HCT116 (cell line): ENCODE measurements around the gene PRKCZ. TPM values are rescaled to one million over a fixed set of nuclear protein-coding genes. Genes with fewer than 3 reads are reported as not detected.

Experiments used
- ATAC-seq: fragments of 200-7000 bp; cut with Tn5 transposase; 2 replicates; pipeline ENCODE4 v1.9.1; 2020; ENCODE audit warnings: mild to moderate bottlenecking, moderate library complexity
- BruUV-seq: library from RNA; stranded (reverse); fragments of 400-500 nt; replicated peaks from 2 replicates; lab custom pipeline; 2021; lab: Mats Ljungman, UMichigan
- CTCF ChIA-PET: fragments of 300-600 bp; sonication (Branson Sonifier 250); formaldehyde crosslinking; loops from one replicate; lab custom pipeline; 2021; ENCODE audit warnings: antibody characterized with exemption; lab: Charles Lee
- POLR2A ChIA-PET: fragments of 300-600, 350-600 bp; sonication (Branson Sonifier 250); formaldehyde crosslinking; loops from one replicate; lab custom pipeline; 2021; ENCODE audit warnings: antibody characterized with exemption; lab: Charles Lee
- RAD21 ChIA-PET, 2 experiments: fragments of 300-600 bp; sonication (Branson Sonifier 250); formaldehyde crosslinking; loops; one replicate each; lab custom pipeline; 2023; ENCODE audit warnings: low total read pairs in 2 of 2; ENCODE audit not compliant: uncharacterized antibody in 2 of 2, unreplicated experiment in 2 of 2, low non-redundant PET in 1 of 2; lab: Charles Lee
- DNase-seq: peaks from one replicate; pipeline ENCODE4 v3.0.0-alpha.2; 2010; ENCODE audit warnings: low read depth, low spot score
- H2AFZ ChIP-seq: fragments of 200-600 bp; shearing (Covaris generic), sonication (generic); 2 replicates; pipeline ENCODE4 v1.6.1; 2017; ENCODE audit warnings: low read depth, mixed run types, mixed read lengths, antibody characterized with exemption, low read length; ENCODE audit not compliant: poor library complexity, severe bottlenecking
- H3K27ac ChIP-seq: 2 replicates; pipeline ENCODE4 v1.5.1; 2012; ENCODE audit warnings: low read depth, low read length
- H3K27me3 ChIP-seq: fragments of 200-600 bp; sonication (generic); 2 replicates; pipeline ENCODE4 v1.6.1; 2016; ENCODE audit warnings: mixed run types, low read length, mixed read lengths; ENCODE audit not compliant: insufficient read depth
- H3K36me3 ChIP-seq, 2 experiments: fragments of 200-500 bp in 1 of 2; fragments of 200-600 bp in 1 of 2; sonication (Bioruptor generic) in 1 of 2; sonication (generic) in 1 of 2; 2 replicates each; pipeline versions ENCODE4 v1.5.1 to v1.6.1; 2014 to 2016; ENCODE audit warnings: low read length in 2 of 2, inconsistent platforms in 1 of 2, mixed read lengths in 1 of 2, mixed run types in 1 of 2; ENCODE audit not compliant: insufficient read depth in 2 of 2, control insufficient read depth in 1 of 2
- H3K4me1 ChIP-seq, 2 experiments: fragments of 200-600 bp in 1 of 2; sonication (generic) in 1 of 2; 2 replicates each; pipeline versions ENCODE4 v1.5.1 to v1.6.1; 2012 to 2017; ENCODE audit warnings: low read length in 2 of 2, inconsistent platforms in 1 of 2, mild to moderate bottlenecking in 1 of 2, mixed read lengths in 1 of 2, mixed run types in 1 of 2, moderate library complexity in 1 of 2; ENCODE audit not compliant: insufficient read depth in 2 of 2, control insufficient read depth in 1 of 2
- H3K4me2 ChIP-seq: fragments of 200-600 bp; sonication (generic); 2 replicates; pipeline ENCODE4 v1.6.1; 2017; ENCODE audit warnings: mixed run types, low read length, mixed read lengths
- H3K4me3 ChIP-seq, 2 experiments: fragments of 200-600 bp in 1 of 2; sonication (generic) in 1 of 2; replicated peaks in 1 of 2; 2 replicates each; pipeline ENCODE4 v1.5.1; 2011 to 2016; ENCODE audit warnings: low read length in 2 of 2, control low read depth in 1 of 2, low read depth in 1 of 2, mild to moderate bottlenecking in 1 of 2, mixed read lengths in 1 of 2, mixed run types in 1 of 2
- H3K79me2 ChIP-seq: fragments of 200-600 bp; sonication (generic); 2 replicates; pipeline ENCODE4 v1.6.1; 2017; ENCODE audit warnings: mild to moderate bottlenecking, mixed run types, low read length, moderate library complexity, mixed read lengths; ENCODE audit not compliant: insufficient read depth
- H3K9ac ChIP-seq: fragments of 200-600 bp; sonication (generic); 2 replicates; pipeline ENCODE4 v1.6.1; 2016; ENCODE audit warnings: low read length, mixed read lengths
- H3K9me2 ChIP-seq: fragments of 200-600 bp; sonication (generic), shearing (Covaris generic); 2 replicates; pipeline ENCODE4 v1.6.1; 2017; ENCODE audit warnings: mixed run types, mild to moderate bottlenecking, moderate library complexity; ENCODE audit not compliant: insufficient read depth
- H3K9me3 ChIP-seq, 2 experiments: fragments of 200-500 bp in 1 of 2; fragments of 200-600 bp in 1 of 2; sonication (Bioruptor generic) in 1 of 2; sonication (generic) in 1 of 2; 2 replicates each; pipeline ENCODE4 v1.6.1; 2014 to 2017; ENCODE audit warnings: low read length in 2 of 2, mixed read lengths in 2 of 2, inconsistent platforms in 1 of 2, low read depth in 1 of 2, mild to moderate bottlenecking in 1 of 2, mixed run types in 1 of 2, moderate library complexity in 1 of 2; ENCODE audit not compliant: control insufficient read depth in 1 of 2, insufficient read depth in 1 of 2
- H4K20me1 ChIP-seq: fragments of 200-600 bp; sonication (generic), shearing (Covaris generic); 2 replicates; pipeline ENCODE4 v1.6.1; 2017; ENCODE audit warnings: mixed run types, mild to moderate bottlenecking, moderate library complexity; ENCODE audit not compliant: insufficient read depth
- CBX3 ChIP-seq: IDR thresholded peaks from 2 replicates; pipeline ENCODE4 v1.6.1; 2012; ENCODE audit warnings: low read depth
- ELF1 ChIP-seq: IDR thresholded peaks from 2 replicates; pipeline ENCODE4 v1.6.1; 2012; ENCODE audit warnings: low read depth, borderline replicate concordance
- EZH2phosphoT487 ChIP-seq: fragments of 200-600 bp; IDR thresholded peaks from 2 replicates; pipeline ENCODE4 v1.6.1; 2018; ENCODE audit warnings: antibody characterized with exemption, borderline replicate concordance
- FOSL1 ChIP-seq: IDR thresholded peaks from 2 replicates; pipeline ENCODE4 v1.6.1; 2012; ENCODE audit warnings: low read depth
- POLR2A ChIP-seq: IDR thresholded peaks from 2 replicates; pipeline ENCODE4 v1.7.0; 2011; ENCODE audit warnings: borderline replicate concordance; ENCODE audit not compliant: insufficient read depth, insufficient read length; ENCODE audit errors: extremely low read depth
- POLR2AphosphoS5 ChIP-seq: IDR thresholded peaks from 2 replicates; pipeline ENCODE4 v1.6.1; 2011; ENCODE audit warnings: mild to moderate bottlenecking, low read depth, low read length, moderate library complexity
- RAD21 ChIP-seq: IDR thresholded peaks from 2 replicates; pipeline ENCODE4 v1.6.1; 2012; ENCODE audit warnings: low read depth, mild to moderate bottlenecking
- SIN3A ChIP-seq: IDR thresholded peaks from 2 replicates; pipeline ENCODE4 v1.6.1; 2012; ENCODE audit warnings: low read depth
- SP1 ChIP-seq: IDR thresholded peaks from 2 replicates; pipeline ENCODE4 v1.6.1; 2012; ENCODE audit warnings: low read depth
- TCF7L2 ChIP-seq: IDR thresholded peaks from 2 replicates; pipeline ENCODE4 v1.7.0; 2011; ENCODE audit warnings: borderline replicate concordance, inconsistent platforms; ENCODE audit not compliant: insufficient read depth, insufficient read length; ENCODE audit errors: extremely low read depth
- YY1 ChIP-seq: IDR thresholded peaks from 2 replicates; pipeline ENCODE4 v1.6.1; 2011; ENCODE audit warnings: low read length, low read depth, moderate library complexity, mild to moderate bottlenecking; ENCODE audit not compliant: insufficient replicate concordance; ENCODE audit errors: extremely low read depth
- ZNF274 ChIP-seq: fragments of 200-500 bp; sonication (Bioruptor generic); IDR thresholded peaks from 2 replicates; pipeline ENCODE4 v1.6.1; 2014; ENCODE audit warnings: mild to moderate bottlenecking, low read depth, low read length, inconsistent platforms
- intact Hi-C: fragments of 100-400 bp; cut with micrococcal nuclease; formaldehyde crosslinking; loops from 2 replicates; pipeline ENCODE4 v1.10.0; 2022
- total RNA-seq: library from RNA; stranded (reverse); gene quantifications from one replicate; pipeline ENCODE4 v1.2.1, GENCODE V29; 2021; ENCODE audit not compliant: unreplicated experiment
- TF ChIP-seq, protein P1 (sequence below): IDR thresholded peaks from 2 replicates; pipeline ENCODE4 v1.6.1; 2012

The PRKCZ gene
- total RNA-seq, 1 experiment from 2014 or later = 46.8 TPM

DNA sequence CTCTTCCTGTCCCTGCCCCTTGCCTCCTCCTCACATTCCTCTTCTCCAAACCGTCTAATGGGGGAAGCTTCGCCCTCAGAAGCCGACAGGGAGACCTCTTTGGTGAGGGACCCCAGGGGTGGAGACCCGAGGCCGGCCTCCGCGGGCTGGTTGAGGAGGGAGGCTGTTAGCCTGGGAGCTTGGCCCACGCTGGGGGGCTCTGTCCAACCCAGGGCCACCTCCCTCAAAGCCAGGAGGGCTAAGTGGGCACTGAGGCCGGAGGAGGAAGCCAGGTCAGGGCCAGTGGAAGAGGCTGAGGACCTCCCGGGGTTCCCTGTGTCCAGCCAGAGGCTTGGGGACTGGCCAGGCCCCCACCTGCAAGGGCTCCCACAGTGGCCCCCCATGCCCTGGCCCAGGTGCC lies 25.8 kb upstream of the PRKCZ start:
- no peak overlapping the region for H3K4me3 ChIP-seq
- ChIA-PET POLR2A (no interaction called here), CTCF (no interaction called here), RAD21 (no interaction called here)
- intact Hi-C loops = no loop called here
- BruUV-seq = no TSS peak
- no peak overlapping the region for H3K27ac ChIP-seq
- no peaks in the 10 kb centered on the region for H3K36me3 ChIP-seq
- no peak overlapping the region for H3K9ac ChIP-seq
- ATAC-seq (no peak), DNase-seq (no peak)
- no peaks in the 10 kb centered on the region for H3K27me3 ChIP-seq
- no peak overlapping the region for H2AFZ ChIP-seq
- peaks cover 3 to 6% of the 10 kb centered on the region in 2 experiments; a peak in 2 of 4 replicates for H3K4me1 ChIP-seq
- H3K9me3 ChIP-seq = no peaks in the 10 kb centered on the region
- no peaks in the 10 kb centered on the region for H3K9me2 ChIP-seq
- no peaks in the 10 kb centered on the region for H3K79me2 ChIP-seq
- H4K20me1 ChIP-seq = no peaks in the 10 kb centered on the region
- H3K4me2 ChIP-seq = no peak overlapping the region
- TF ChIP-seq FOSL1 (no peak), SP1 (no peak), YY1 (no peak), ELF1 (no peak), TCF7L2 (no peak), POLR2A (no peak), SIN3A (no peak), POLR2AphosphoS5 (no peak), RAD21 (no peak), EZH2phosphoT487 (no peak), CBX3 (no peak), ZNF274 (no peak)
- TF ChIP-seq, protein P1, sequence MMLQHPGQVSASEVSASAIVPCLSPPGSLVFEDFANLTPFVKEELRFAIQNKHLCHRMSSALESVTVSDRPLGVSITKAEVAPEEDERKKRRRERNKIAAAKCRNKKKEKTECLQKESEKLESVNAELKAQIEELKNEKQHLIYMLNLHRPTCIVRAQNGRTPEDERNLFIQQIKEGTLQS = no peak
